ENCODE data around the gene RAB15. TPM values are rescaled to one million over a fixed set of nuclear protein-coding genes. Genes with fewer than 3 reads are reported as not detected.
"Not testable (repeated sequence)": the region's sequence is repeated elsewhere in the genome, so short reads cannot be mapped to it uniquely, and the experiment has no call there.

Gene RAB15
- total and polyA plus RNA-seq, 2 experiments from 2014 or later: 33.8 to 38.7 TPM

DNA sequence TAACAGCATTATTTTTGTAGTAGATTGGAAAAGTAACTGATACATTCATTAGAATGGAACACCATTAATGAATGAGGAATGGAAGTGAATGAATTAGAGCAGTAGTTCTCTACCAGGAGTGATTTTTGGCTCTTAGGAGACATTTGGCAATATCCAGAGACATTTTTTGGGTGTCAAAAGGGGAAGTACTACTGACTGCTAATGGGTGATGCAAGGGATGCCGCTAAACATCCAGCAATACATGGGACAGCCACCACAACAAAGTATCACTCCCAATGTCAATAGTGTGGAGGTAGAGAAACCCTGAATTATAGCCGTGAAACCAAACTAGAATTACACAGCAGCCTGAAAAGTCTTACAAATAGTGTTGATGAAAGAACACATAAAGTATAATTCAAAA is 56.3 kb downstream of the RAB15 start:
- H2AFZ ChIP-seq: no peak overlapping the region
- no peaks in the 10 kb centered on the region for H3K27me3 ChIP-seq
- H3K4me2 ChIP-seq: peak overlapping the region; percentile 95
- no peak overlapping the region for H3K4me3 ChIP-seq
- 100% methylated on average over 2 of the region's 2 CpGs for WGBS (ENCODE audit: low lambda C conversion rate, missing lambda C conversion rate)
- no peaks in the 10 kb centered on the region for H3K9me3 ChIP-seq (ENCODE audit: low read depth)
- TF ChIP-seq EZH2 (IDR thresholded peaks at IDR 0.05; ENCODE audit: borderline replicate concordance): no peak
- TF ChIP-seq EZH2phosphoT487 (IDR thresholded peaks at IDR 0.05; ENCODE audit: low read depth, severe bottlenecking, unreplicated experiment): no peak
- TF ChIP-seq, protein P1, sequence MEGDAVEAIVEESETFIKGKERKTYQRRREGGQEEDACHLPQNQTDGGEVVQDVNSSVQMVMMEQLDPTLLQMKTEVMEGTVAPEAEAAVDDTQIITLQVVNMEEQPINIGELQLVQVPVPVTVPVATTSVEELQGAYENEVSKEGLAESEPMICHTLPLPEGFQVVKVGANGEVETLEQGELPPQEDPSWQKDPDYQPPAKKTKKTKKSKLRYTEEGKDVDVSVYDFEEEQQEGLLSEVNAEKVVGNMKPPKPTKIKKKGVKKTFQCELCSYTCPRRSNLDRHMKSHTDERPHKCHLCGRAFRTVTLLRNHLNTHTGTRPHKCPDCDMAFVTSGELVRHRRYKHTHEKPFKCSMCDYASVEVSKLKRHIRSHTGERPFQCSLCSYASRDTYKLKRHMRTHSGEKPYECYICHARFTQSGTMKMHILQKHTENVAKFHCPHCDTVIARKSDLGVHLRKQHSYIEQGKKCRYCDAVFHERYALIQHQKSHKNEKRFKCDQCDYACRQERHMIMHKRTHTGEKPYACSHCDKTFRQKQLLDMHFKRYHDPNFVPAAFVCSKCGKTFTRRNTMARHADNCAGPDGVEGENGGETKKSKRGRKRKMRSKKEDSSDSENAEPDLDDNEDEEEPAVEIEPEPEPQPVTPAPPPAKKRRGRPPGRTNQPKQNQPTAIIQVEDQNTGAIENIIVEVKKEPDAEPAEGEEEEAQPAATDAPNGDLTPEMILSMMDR (IDR thresholded peaks at IDR 0.05; ENCODE audit: poor library complexity): no peak
- no peaks in the 10 kb centered on the region for H3K36me3 ChIP-seq (replicated peaks; ENCODE audit: insufficient read depth, low read depth)
- DNase-seq (ENCODE audit: low spot score): no peak
- no peaks in the 10 kb centered on the region for H3K9me2 ChIP-seq (replicated peaks; ENCODE audit: insufficient read depth)
- peaks cover 65% of the 10 kb centered on the region for H3K79me2 ChIP-seq
- H3K4me1 ChIP-seq (ENCODE audit: insufficient read depth): peaks cover 10% of the 10 kb centered on the region
- H3K27ac ChIP-seq: no peak overlapping the region
- peaks cover 3% of the 10 kb centered on the region for H4K20me1 ChIP-seq (ENCODE audit: insufficient read depth, poor library complexity, severe bottlenecking)

DNA sequence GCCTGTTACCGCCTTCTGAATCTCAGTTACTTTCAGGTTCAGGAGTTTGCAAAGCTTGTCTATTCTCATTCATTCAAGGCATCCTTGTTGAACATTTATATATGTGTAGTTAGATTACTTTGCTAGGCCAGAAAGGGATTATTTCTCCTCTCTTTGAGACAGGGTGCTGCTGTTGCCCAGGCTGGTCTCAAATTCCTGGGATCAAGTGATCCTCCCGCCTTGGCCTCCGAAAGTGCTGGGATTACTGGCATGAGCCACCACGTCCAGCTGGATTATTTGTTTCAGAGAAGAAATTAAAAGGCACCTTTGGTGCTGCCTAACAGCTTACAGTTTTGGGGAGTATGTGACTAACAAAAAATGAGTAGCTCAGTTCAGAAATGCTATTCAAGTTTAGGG is 57.1 kb downstream of the RAB15 start:
- H3K9me3 ChIP-seq (ENCODE audit: low read depth): no peaks in the 10 kb centered on the region
- H3K36me3 ChIP-seq (replicated peaks; ENCODE audit: insufficient read depth, low read depth): no peaks in the 10 kb centered on the region
- H3K79me2 ChIP-seq: peaks cover 57% of the 10 kb centered on the region
- 31% methylated on average over 4 of the region's 4 CpGs for WGBS (ENCODE audit: low lambda C conversion rate, missing lambda C conversion rate)
- H3K4me2 ChIP-seq: peak overlapping the region; percentile 95
- TF ChIP-seq EZH2phosphoT487 (IDR thresholded peaks at IDR 0.05; ENCODE audit: low read depth, severe bottlenecking, unreplicated experiment): no peak
- H3K4me1 ChIP-seq (ENCODE audit: insufficient read depth): peaks cover 10% of the 10 kb centered on the region
- H2AFZ ChIP-seq: peak overlapping the region; percentile 71
- peak overlapping the region; percentile 93 for H3K27ac ChIP-seq
- H3K4me3 ChIP-seq: peak overlapping the region; percentile 53
- no peaks in the 10 kb centered on the region for H3K9me2 ChIP-seq (replicated peaks; ENCODE audit: insufficient read depth)
- no peak for DNase-seq (ENCODE audit: low spot score)
- no peaks in the 10 kb centered on the region for H4K20me1 ChIP-seq (ENCODE audit: insufficient read depth, poor library complexity, severe bottlenecking)
- no peaks in the 10 kb centered on the region for H3K27me3 ChIP-seq

DNA sequence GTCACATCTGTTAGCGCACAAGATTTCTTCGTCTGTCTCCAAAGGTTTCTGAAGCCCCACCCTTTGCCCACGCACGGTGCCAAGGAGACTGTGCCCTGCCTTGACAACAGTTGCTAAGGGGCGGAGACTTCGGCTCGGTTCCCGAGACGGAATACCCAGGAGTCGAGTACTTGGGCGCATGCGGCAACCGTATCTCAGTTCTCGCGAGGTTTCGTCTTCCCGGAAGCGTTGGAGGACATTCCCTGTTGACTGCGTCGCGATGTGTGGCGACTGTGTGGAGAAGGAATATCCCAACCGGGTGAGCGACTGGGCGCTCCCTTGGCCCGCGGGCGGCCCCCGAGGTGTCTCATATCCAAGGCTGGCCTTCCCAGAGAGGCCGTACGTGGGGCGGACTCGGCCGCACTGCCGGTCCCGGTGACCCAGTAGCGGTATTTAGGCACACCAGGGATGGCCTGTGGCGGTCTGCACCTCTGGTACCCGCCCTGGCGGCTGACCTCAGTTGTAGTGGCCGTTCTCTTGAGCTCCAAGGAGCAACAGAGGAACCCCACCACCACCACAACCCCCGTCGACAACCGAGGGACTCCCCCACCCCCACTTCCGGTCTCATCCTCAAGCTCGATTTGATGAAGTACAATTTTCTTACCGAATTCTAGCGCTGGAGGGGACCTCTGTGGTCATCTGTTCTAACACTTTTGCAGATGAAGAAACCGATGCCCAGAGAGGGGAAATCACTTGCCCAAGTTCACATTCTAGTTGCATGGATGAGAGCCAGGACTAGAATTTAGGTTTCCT is 57.7 kb downstream of the RAB15 start, which contains the start of gene CHURC1:
TSS of gene CHURC1 (plus strand) at position 219 of the 792 bp plus-strand sequence. CDS start at position 260, 41 bp downstream.
- peak; percentile 99 for DNase-seq (ENCODE audit: low spot score)
- Histone ChIP-seq H3K4me1 (ENCODE audit: insufficient read depth) (peaks cover 10% of the 10 kb centered on the region), H3K4me3 (peak within 1 kb of the TSS; percentile 53), H4K20me1 (ENCODE audit: insufficient read depth, poor library complexity, severe bottlenecking) (no peaks in the 10 kb centered on the region), H3K9me3 (ENCODE audit: low read depth) (no peaks in the 10 kb centered on the region), H3K9me2 (replicated peaks; ENCODE audit: insufficient read depth) (no peaks in the 10 kb centered on the region), H3K36me3 (replicated peaks; ENCODE audit: insufficient read depth, low read depth) (no peaks in the 10 kb centered on the region), H3K79me2 (peaks cover 51% of the 10 kb centered on the region), H3K27me3 (no peaks in the 10 kb centered on the region), H3K4me2 (peak within 1 kb of the TSS; percentile 95), H3K27ac (peak within 1 kb of the TSS; percentile 93), H2AFZ (peak within 1 kb of the TSS; percentile 71)
- under 1% methylated on average over 48 of the region's 49 CpGs for WGBS (ENCODE audit: low lambda C conversion rate, missing lambda C conversion rate)
- TF ChIP-seq EZH2phosphoT487 (IDR thresholded peaks at IDR 0.05; ENCODE audit: low read depth, severe bottlenecking, unreplicated experiment) (no peak), EZH2 (IDR thresholded peaks at IDR 0.05; ENCODE audit: borderline replicate concordance) (no peak)
- TF ChIP-seq, protein P1 (IDR thresholded peaks at IDR 0.05; ENCODE audit: poor library complexity): no peak

DNA sequence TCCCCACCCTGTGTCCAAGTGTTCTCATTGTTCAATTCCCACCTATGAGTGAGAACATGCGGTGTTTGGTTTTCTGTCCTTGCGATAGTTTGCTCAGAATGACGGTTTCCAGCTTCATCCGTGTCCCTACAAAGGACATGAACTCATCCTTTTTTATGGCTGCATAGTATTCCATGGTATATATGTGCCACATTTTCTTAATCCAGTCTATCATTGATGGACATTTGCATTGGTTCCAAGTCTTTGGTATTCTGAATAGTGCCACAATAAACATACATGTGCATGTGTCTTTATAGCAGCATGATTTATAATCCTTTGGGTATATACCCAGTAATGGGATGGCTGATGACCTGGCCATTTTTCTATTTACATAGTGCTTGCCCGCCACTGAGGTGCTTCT is 58.7 kb downstream of the RAB15 start:
- not testable (repeated sequence) for H3K9me3 ChIP-seq (ENCODE audit: low read depth); H3K36me3 ChIP-seq (replicated peaks; ENCODE audit: insufficient read depth, low read depth); DNase-seq (ENCODE audit: low spot score); H2AFZ ChIP-seq; H3K27me3 ChIP-seq; H3K4me1 ChIP-seq (ENCODE audit: insufficient read depth); H4K20me1 ChIP-seq (ENCODE audit: insufficient read depth, poor library complexity, severe bottlenecking); H3K9me2 ChIP-seq (replicated peaks; ENCODE audit: insufficient read depth); H3K27ac ChIP-seq; H3K4me3 ChIP-seq
- Histone ChIP-seq H3K79me2 (peaks cover 41% of the 10 kb centered on the region), H3K4me2 (peak overlapping the region; percentile 72)
- WGBS (ENCODE audit: low lambda C conversion rate, missing lambda C conversion rate): 73% methylated on average over 5 of the region's 5 CpGs

Measured in hepatocyte (in vitro differentiated cells).